GM12892 (cell line): Measurements from ENCODE around the gene SAMD14.
"Not testable (repeated sequence)": the region's sequence is repeated elsewhere in the genome, so short reads cannot be mapped to it uniquely, and the experiment has no call there.

Experiments used
- DNase-seq: peaks from one replicate; pipeline ENCODE4 v3.0.0; 2011; ENCODE audit not compliant: insufficient read length
- FAIRE-seq: peaks from 2 replicates; lab custom pipeline; 2011; peaks lifted over from hg19 to GRCh38; lab: Jason Lieb, UNC
- POLR2A ChIP-seq: IDR thresholded peaks from 2 replicates; pipeline ENCODE4 v1.6.1; 2011; ENCODE audit warnings: low read depth, low read length, control low read depth
- POLR2AphosphoS5 ChIP-seq: IDR thresholded peaks from 2 replicates; pipeline ENCODE4 v1.6.1; 2011; ENCODE audit warnings: low read depth, low read length, control low read depth
- TAF1 ChIP-seq: IDR thresholded peaks from 2 replicates; pipeline ENCODE4 v1.6.1; 2011; ENCODE audit warnings: low read depth, mild to moderate bottlenecking, control low read depth, low read length, borderline replicate concordance

The SAMD14 gene

DNA sequence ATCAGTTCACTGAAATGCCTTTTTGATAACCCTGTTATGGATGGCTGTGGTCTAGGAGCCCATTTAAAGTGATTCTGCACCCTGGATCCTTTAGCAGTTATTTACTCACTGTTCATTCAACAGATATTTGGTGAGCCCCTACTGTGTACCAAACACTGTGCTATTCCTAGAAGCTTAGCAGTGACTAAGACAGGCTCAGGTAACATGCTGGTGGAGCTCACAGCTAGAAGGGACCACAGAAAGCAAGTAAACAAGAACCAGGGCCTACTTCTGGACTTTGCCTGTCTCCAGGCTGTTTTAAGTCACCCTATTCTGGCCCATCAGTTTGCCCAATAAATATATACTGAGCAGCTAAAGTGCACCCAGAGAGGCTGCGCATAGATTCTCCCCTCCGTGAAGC lies 63.0 kb downstream of the SAMD14 start:
- no peak for FAIRE-seq

GRCh38 chr17:50065056-50065455 lies 64.9 kb downstream of the SAMD14 start:
- FAIRE-seq (no peak), DNase-seq (no peak)
- no peak for TF ChIP-seq POLR2A
- TF ChIP-seq POLR2AphosphoS5: no peak
- TF ChIP-seq TAF1: no peak

More for the DNA sequence above, 63.0 kb downstream of the SAMD14 start:
- TF ChIP-seq TAF1: no peak
- no peak for DNase-seq

DNA sequence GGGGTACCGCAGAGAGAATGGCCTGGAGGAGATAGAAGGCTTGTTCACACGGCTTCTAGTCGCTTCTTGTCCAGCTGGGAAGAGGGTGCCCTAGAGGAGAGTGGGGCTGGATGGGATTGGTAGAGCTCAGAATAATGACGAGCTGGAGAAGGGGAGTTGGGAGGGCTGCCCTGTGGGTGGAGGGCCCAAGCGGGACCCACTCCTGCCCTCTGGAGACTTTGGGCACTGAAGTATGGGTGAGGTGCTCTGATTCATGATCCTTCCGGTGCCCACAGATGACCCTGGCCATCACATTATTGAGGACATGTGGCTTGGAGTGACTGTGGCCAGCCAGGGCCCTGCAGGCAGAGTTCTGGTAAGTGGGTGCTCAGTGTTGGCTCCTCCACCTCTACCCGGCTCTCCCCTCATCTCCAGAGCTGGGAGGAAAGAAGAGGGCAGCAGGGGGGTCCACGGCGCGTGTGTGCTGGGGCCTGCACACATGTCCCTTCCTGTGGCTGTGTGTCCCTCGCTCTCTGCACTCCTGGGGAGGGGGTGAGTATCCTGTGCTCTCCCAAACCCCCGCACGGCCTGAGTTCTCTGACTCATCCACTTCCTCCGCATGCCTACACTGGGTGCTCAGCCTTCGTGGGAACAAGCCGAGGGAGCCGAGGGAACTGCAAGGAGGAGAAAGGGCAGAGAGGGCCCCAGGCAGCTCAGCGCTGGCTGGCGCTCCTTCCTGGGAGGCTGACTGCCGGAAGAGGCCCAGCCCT lies 65.5 kb downstream of the SAMD14 start:
- TF ChIP-seq POLR2A (no peak), POLR2AphosphoS5 (no peak), TAF1 (no peak)
- no peak for DNase-seq
- no peak for FAIRE-seq

DNA sequence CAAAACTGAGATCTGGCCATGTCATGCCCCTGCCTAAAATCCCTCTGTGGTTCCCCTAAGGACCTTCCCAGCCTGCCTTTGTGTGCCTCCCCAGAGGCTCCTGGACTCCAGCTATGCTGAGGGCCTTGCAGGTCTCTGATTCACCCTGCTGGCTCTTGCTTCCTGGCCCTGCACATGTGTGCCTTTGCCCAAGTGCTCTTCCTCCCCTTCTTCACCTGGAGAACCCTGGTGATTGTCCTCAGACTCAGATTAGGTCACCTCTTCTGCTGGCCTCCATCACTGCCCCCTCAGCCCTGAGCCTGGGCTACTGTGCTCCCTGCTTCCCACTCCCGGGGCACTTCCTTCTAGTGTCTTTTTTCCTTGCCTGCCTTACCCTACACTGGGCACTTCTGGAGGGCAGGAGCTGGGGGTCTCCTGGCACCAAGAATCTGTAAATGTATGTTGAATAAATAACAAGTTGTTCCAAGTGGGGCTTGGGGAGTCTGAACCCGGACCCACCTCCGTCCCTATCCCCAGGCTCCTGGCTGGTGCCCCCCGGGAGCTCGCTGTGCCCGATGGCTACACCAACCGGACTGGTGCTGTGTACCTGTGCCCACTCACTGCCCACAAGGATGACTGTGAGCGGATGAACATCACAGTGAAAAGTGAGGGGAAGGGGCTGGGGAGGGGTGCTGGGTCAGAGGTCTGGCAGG lies 66.3 kb downstream of the SAMD14 start:
- TF ChIP-seq TAF1 (no peak), POLR2A (no peak), POLR2AphosphoS5 (no peak)
- no peak for FAIRE-seq
- DNase-seq: no peak

GRCh38 chr17:50062293-50063243 lies 67.4 kb downstream of the SAMD14 start:
- no peak for FAIRE-seq
- TF ChIP-seq TAF1 (no peak), POLR2A (no peak), POLR2AphosphoS5 (no peak)
- no peak for DNase-seq

- DNase-seq, FAIRE-seq: not testable (repeated sequence)
Observed at GRCh38 chr17:50061713-50062045, 68.3 kb downstream of the SAMD14 start.

DNA sequence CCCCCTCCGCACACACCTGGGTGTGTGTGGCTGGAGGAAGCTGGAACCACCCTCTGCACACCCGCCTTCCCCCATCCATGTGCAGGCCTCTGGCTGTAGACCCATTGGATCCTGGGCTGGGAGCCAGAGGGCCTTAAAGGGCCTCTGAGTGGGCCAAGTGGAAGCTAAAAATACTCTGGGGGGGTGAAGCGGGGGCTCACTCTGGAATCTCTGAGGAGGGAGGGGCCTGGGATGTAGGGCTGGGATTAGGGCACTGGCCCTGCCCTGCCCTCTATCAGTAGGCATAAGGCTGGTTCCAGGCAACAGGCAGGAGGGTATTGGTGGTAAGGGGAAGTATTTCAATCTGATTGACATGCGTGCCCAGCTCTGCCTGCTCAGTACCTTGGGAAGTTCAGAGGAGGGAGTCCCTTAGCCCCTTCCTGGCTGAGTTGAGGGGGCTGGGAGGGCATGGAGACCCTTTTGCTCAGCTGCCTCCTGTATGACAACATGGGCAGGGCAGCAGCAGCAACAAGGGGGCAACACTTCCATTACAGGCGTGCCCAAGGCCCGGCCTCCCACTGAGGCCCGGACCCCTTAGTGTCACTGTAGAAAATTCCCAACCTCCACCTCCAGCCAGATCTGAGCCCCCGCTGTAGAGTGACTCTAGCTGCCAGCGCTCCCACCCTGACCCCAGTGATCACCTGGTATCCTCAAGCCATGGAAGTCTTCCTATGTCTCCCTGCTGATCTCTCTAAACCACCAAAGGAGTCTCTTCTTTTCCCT lies 68.8 kb downstream of the SAMD14 start:
- no peak for TF ChIP-seq POLR2A
- TF ChIP-seq TAF1: no peak
- no peak for TF ChIP-seq POLR2AphosphoS5
- DNase-seq (no peak), FAIRE-seq (no peak)
